Measurements from ENCODE around the gene RABEPK.
"Not testable (repeated sequence)": the region's sequence is repeated elsewhere in the genome, so short reads cannot be mapped to it uniquely, and the experiment has no call there.

The RABEPK gene

DNA sequence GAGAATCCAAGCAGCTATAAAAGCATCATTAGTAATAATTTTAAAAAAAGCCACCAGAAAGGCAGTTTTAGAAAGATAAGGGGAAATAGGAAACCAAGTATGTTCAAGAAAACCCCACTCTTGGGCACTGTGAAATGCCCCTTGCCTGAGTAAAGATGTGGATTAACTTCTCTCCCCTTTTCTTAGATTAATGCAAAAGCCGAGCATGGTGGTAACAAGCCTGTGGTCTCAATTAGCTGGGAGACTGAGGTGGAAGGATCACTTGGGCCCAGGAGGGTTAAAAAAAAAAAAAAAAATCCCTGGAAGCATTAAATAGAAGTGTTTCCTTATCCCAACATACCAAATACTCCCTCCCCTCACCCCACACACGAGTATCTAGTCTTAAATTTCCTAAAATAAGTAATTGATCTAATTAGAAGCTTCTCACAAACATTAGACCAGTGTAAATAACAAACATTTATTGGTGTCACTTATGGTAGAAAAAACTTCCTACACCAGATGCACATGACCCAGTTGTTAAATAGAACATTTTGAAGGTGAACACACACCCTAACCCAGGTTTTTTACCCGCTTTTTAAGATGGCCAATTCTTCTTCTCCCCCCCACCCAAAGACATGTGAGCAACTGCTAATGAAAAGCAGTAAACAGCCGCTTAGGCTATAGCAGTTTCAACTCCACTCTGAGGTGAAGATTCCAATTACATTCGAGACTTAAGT, 35.6 kb downstream of the RABEPK start:
- no peaks in the 10 kb centered on the region for H3K27me3 Mint-ChIP-seq
- peaks cover 44% of the 10 kb centered on the region for H3K4me1 Mint-ChIP-seq
- H3K4me3 Mint-ChIP-seq, result peak overlapping the region; percentile 99
- H3K36me3 Mint-ChIP-seq, result peaks cover 46% of the 10 kb centered on the region
- no peaks in the 10 kb centered on the region for H3K9me3 Mint-ChIP-seq
- peak overlapping the region; percentile 79 for H3K27ac Mint-ChIP-seq

DNA sequence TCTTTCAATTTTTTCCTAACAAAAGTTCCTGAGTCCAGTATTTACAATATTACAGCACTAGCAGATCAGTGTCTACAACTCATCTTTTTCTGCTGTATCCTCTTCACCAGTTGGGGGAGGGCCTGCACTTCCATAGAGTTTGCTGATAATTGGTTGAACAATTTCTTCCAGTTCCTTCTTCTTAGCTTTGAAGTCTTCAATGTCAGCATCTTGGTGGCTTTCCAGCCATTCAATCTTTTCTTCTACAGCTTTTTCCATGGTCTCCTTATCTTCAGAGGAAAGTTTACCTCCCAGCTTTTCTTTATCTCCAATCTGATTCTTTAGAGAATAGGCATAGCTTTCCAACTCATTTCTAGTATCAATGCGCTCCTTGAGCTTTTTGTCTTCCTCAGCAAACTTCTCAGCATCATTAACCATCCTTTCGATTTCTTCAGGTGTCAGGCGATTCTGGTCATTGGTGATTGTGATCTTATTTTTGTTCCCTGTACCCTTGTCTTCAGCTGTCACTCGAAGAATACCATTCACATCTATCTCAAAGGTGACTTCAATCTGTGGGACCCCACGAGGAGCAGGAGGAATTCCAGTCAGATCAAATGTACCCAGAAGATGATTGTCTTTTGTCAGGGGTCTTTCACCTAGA, 36.3 kb downstream of the RABEPK start:
- H3K4me1 Mint-ChIP-seq, result peaks cover 44% of the 10 kb centered on the region
- peaks cover 50% of the 10 kb centered on the region for H3K36me3 Mint-ChIP-seq
- not testable (repeated sequence) for H3K9me3 Mint-ChIP-seq, H3K27me3 Mint-ChIP-seq
- H3K4me3 Mint-ChIP-seq, result peak overlapping the region; percentile 99
- H3K27ac Mint-ChIP-seq, result peak overlapping the region; percentile 79

DNA sequence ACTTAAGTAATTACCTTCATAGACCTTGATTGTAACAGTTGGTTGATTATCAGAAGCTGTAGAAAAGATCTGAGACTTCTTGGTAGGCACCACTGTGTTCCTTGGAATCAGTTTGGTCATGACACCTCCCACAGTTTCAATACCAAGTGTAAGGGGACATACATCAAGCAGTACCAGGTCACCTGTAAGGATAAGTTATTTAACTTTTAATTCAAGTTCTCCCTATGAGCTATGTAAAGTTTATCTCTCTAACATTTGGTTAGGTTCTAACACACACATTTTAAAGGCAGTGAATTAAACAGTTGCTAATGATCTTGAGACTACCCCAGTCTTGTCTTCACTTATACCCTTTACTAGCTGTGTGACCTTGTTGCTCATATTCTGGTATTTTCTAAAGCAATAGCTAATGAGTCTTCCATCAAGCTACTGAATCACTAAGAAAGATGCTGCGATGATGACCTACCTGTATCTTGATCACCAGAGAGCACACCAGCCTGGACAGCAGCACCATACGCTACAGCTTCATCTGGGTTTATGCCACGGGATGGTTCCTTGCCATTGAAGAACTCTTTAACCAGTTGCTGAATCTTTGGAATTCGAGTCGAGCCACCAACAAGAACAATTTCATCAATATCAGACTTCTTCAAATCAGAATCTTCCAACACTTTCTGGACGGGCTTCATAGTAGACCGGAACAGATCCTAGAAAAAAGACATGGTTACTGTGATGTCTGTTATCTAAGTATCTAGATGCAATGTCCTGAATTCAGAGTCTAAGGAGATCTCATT, 38.0 kb downstream of the RABEPK start:
- Mint-ChIP-seq H3K4me3 (peak overlapping the region; percentile 99), H3K27ac (peak overlapping the region; percentile 75), H3K36me3 (peaks cover 46% of the 10 kb centered on the region), H3K9me3 (no peaks in the 10 kb centered on the region), H3K4me1 (peaks cover 51% of the 10 kb centered on the region), H3K27me3 (no peaks in the 10 kb centered on the region)

DNA sequence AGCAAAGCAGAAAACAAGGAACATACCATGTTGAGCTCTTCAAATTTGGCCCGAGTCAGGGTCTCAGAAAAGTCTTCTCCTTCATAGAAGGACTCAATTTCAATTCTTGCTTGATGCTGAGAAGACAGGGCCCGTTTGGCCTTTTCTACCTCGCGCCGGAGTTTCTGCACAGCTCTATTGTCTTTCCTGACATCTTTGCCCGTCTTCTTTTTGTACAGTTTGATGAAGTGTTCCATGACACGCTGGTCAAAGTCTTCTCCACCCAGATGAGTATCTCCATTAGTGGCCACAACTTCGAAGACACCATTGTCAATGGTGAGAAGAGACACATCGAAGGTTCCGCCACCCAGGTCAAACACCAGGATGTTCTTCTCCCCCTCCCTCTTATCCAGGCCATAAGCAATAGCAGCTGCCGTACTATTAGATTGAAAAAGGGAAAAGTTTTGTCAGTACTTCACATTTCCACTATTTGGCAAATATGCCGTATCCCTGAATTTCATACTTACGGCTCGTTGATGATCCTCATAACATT, 38.6 kb downstream of the RABEPK start:
- peaks cover 51% of the 10 kb centered on the region for H3K4me1 Mint-ChIP-seq
- H3K27me3 Mint-ChIP-seq, result no peaks in the 10 kb centered on the region
- H3K9me3 Mint-ChIP-seq, result no peaks in the 10 kb centered on the region
- peak overlapping the region; percentile 75 for H3K27ac Mint-ChIP-seq
- H3K4me3 Mint-ChIP-seq, result peak overlapping the region; percentile 99
- peaks cover 44% of the 10 kb centered on the region for H3K36me3 Mint-ChIP-seq

DNA sequence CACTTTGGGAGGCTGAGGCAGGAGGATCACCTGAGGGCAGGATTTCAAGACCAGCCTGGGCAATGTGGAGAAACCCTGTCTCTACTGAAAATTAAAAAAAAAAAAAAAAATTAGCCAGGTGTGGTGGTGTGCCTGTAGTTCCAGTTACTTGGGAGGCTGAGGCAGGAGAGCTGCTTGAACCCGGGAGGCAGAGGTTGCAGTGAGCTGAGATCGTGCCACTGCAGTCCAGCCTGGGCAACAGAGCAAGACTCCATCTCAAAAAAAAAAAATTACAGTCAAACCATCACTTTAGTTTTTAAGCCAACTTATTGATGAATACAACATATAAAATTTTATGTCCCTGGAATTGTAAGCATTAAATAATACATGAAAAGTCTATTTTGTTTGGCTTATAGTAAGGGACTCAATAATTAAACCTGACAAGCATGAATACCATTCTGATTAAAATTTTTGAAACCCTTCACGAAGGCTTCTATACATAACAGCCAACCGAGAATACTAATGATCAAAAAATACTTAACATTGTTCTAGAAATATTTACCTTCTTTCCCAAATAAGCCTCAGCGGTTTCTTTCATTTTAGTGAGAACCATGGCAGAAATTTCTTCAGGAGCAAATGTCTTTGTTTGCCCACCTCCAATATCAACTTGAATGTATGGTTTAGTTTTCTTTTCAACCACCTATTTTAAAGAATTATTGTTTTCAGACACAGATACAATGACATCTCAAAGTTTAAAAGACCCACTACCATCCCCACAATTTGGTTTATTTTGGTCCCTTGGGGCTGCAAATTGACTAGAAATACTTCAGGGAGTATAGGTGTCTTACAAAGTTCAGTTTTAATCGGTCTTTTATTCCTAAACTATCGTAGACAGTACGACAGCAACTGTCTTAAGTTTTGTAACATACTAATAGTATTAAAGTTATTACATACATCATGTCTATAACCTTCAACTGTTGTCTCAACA, 39.6 kb downstream of the RABEPK start:
- Mint-ChIP-seq H3K4me3 (peak overlapping the region; percentile 99), H3K27me3 (no peaks in the 10 kb centered on the region), H3K36me3 (peaks cover 44% of the 10 kb centered on the region), H3K27ac (peak overlapping the region; percentile 99), H3K9me3 (no peaks in the 10 kb centered on the region), H3K4me1 (peaks cover 51% of the 10 kb centered on the region)

DNA sequence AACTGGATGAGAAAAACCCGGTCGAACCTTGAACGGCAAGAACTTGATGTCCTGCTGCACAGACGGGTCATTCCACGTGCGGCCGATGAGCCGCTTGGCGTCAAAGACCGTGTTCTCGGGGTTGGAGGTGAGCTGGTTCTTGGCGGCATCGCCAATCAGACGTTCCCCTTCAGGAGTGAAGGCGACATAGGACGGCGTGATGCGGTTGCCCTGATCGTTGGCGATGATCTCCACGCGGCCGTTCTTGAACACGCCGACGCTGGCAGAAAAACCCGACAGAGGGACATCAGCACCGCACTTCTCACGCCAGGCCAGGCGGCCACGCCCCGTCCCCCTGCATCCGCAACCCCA, 40.3 kb downstream of the RABEPK start:
- Mint-ChIP-seq H3K27me3 (no peaks in the 10 kb centered on the region), H3K9me3 (no peaks in the 10 kb centered on the region), H3K27ac (peak overlapping the region; percentile 99), H3K4me3 (peak overlapping the region; percentile 99), H3K36me3 (peaks cover 39% of the 10 kb centered on the region), H3K4me1 (peaks cover 44% of the 10 kb centered on the region)

DNA sequence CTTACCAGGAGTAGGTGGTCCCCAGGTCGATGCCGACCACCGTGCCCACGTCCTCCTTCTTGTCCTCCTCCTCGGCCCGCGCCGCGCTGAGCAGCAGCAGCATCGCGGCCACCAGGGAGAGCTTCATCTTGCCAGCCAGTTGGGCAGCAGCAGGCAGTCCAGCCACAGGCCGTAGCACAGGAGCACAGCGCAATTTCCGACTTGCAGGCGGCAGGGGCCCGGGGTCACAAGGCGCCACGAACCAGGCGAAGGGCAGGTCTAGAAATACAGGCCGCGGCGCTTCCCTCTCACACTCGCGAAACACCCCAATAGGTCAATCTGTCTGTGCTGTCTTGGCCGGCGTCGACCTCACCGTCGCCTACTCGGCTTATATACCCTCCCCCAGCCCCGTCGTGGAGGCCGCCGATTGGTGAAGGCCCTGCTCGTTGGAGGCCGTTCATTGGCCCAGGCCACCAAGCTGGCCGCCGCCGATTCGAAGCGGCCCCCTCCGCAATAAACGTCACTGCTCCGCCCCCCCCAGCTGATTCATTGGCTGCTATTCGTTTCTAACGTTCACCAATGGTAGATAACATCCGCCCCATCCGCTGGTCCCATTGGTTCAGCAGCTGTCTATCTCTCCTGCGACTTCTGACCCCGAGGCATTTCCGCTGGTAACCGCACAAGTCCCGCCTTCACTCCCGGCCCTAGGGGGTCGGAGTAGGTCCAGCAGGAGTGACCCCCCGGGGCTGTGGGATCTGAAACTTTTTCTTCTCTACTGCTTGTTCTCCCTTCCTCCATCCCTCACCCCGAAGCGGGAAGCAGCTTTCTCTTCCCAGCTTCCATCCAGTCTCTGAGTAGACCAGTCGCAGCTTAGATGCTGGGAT, 40.9 kb downstream of the RABEPK start, which contains the start of gene HSPA5:
Gene HSPA5 (minus strand): TSS at position 344 of the 863 bp plus-strand sequence. CDS start 217 bp downstream, at position 127.
- no peaks in the 10 kb centered on the region for H3K27me3 Mint-ChIP-seq
- H3K4me1 Mint-ChIP-seq, result peaks cover 38% of the 10 kb centered on the region
- peaks cover 36% of the 10 kb centered on the region for H3K36me3 Mint-ChIP-seq
- peak within 1 kb of the TSS; percentile 99 for H3K4me3 Mint-ChIP-seq
- H3K9me3 Mint-ChIP-seq, result no peaks in the 10 kb centered on the region
- peak within 1 kb of the TSS; percentile 99 for H3K27ac Mint-ChIP-seq

DNA sequence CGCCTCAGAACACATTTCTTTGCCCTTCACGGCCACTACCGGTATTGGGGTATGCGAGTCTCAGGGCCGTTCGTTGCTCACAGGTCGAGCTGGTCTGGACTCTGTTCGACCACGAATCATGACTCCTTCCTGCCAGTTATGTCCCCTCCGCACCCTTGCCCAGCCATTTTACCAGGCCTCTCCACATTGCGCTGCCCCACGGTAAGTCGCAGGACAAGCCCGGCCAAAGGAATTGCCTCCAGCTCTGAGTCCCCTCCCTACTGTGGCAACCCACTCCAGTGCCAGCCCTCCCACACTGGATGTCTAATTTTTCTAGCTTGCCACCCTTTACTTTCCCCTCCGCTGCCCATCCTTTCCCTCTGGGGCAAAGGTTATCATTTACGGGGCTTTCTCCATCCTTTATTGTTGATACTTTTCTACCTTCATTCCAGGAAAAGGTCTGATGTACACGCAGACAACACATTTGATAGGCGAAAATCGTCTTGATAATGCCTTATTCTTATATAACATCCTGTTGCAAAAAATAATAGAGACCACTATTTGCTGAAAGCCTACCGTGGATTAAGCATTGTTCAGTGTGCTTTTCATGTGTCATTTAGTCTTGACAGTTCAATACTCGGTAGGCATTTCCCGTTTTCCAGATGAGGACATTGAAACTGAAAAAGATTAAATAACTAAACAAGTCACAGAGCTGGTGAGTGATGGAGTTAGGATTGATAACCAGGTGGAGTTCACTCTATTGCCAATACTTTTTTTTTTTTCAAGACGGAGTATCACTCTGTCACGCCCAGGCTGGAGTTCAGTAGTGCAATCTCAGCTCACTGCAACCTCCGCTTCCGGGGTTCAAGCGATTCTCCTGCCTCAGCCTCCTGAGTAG, 41.8 kb downstream of the RABEPK start:
- Mint-ChIP-seq H3K36me3 (peaks cover 27% of the 10 kb centered on the region), H3K4me3 (peak overlapping the region; percentile 99), H3K4me1 (peaks cover 29% of the 10 kb centered on the region), H3K27me3 (no peaks in the 10 kb centered on the region), H3K9me3 (no peaks in the 10 kb centered on the region), H3K27ac (peak overlapping the region; percentile 99)

DNA sequence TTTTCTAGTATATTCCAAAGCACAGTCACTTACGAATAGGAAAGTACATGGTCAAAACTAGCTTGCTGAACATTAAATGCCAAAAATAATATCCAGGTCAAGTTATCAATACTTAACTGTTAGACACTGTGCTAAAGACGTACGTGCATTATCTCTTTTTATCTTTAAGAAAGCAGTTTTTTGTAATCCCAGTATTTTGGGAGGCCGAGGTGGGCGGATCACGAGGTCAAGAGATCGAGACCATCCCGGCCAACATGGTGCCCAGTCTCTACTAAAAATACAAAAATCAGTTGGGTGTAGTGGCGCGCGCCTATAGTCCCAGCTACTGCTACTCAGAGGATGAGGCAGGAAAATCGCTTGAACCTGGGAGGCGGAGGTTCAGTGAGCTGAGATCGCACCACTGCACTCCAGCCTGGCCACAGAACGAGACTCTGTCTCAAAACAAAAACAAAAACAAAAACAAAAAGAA, 43.5 kb downstream of the RABEPK start:
- H3K27ac Mint-ChIP-seq, result peak overlapping the region; percentile 90
- peaks cover 15% of the 10 kb centered on the region for H3K4me1 Mint-ChIP-seq
- H3K9me3 Mint-ChIP-seq, result no peaks in the 10 kb centered on the region
- peak overlapping the region; percentile 49 for H3K4me3 Mint-ChIP-seq
- H3K36me3 Mint-ChIP-seq, result peaks cover 15% of the 10 kb centered on the region
- H3K27me3 Mint-ChIP-seq, result no peaks in the 10 kb centered on the region

DNA sequence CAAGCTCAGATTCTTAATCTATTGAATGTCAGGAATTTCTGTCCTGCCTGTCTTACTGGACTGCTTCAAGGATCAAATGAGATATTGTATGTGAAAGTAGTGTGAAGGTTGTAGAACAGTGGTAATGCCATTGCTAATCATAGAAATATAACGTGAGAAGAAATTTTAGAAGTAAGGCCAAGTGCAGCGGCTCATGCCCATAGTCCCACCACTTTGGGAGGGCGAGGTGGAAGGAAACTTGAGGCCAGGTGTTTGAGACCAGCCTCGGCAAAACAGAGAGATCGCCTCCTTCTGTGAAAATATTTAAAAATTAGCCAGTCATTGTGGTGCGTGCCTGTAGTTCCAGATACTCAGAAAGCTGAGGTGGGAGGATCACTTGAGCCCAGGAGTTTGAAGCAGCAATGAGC, 45.9 kb downstream of the RABEPK start:
- peaks cover 11% of the 10 kb centered on the region for H3K4me1 Mint-ChIP-seq
- no peak overlapping the region for H3K27ac Mint-ChIP-seq
- no peaks in the 10 kb centered on the region for H3K9me3 Mint-ChIP-seq

DNA sequence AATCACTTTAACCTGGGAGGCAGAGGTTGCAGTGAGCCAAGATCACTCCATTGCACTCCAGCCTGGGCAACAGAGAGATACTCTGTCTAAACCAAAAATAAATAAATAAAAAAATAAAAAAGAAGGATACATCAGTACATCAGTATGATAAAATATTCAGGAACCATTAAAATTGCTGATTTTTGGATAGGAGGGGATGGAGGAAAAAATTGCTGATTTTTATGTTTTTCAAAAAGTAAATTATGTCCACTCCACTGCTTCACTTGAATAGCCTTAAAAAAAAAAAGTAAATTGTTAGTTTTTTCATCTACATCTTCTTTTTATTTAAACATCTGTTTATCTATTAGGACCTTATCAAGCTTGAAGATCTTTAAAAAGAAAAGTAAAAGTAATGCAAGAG, 53.9 kb downstream of the RABEPK start:
- no peaks in the 10 kb centered on the region for H3K36me3 Mint-ChIP-seq
- no peaks in the 10 kb centered on the region for H3K9me3 Mint-ChIP-seq
- H3K27ac Mint-ChIP-seq, result no peak overlapping the region
- H3K4me3 Mint-ChIP-seq, result no peak overlapping the region
- H3K27me3 Mint-ChIP-seq, result no peaks in the 10 kb centered on the region
- no peaks in the 10 kb centered on the region for H3K4me1 Mint-ChIP-seq

More for the DNA sequence above, 45.9 kb downstream of the RABEPK start:
- Mint-ChIP-seq H3K36me3 (peaks cover under 1% of the 10 kb centered on the region), H3K4me3 (no peak overlapping the region), H3K27me3 (no peaks in the 10 kb centered on the region)

DNA sequence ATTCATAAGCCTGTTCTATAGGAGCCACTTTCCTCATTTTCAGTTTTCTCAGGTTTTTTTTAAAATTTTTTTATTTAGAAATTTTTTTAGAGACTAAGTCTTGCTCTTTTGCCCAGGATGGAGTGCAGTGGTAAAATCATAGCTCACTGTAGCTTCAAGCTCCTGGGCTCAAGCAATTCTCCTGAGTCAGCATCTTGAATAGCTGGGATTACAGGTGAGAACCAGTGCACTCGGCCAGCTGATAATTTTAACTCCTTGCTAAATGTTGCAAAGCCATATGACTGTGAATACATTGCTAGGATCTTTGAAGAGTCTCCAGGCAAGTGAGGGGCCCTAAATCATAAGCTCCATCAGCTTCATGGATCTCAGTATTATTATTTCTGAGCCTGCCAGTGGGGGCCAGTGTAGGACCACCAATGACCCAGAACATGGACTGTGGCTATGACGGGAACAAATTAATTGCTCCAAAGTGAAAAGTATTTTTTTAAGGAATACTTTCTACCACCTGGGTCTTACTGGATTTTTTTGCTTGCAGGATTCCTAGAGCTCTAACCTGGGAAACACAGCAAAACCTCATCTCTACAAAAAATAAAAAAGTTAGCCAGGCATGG, 55.5 kb downstream of the RABEPK start:
- Mint-ChIP-seq H3K27ac (no peak overlapping the region), H3K27me3 (no peaks in the 10 kb centered on the region), H3K4me1 (peaks cover 3% of the 10 kb centered on the region), H3K4me3 (no peak overlapping the region), H3K36me3 (no peaks in the 10 kb centered on the region), H3K9me3 (no peaks in the 10 kb centered on the region)

All from activated naive CD4-positive, alpha-beta T cell treated with anti-CD3 and anti-CD28 coated beads, Interleukin-2, amount 50 U/mL, for 24 hours (primary cell).